Lung (tissue), 12 donors: Measurements from ENCODE around the gene BTN3A1. TPM values are rescaled to one million over a fixed set of nuclear protein-coding genes. Genes with fewer than 3 reads are reported as not detected.
"Not testable (repeated sequence)": the region's sequence is repeated elsewhere in the genome, so short reads cannot be mapped to it uniquely, and the experiment has no call there.

ENCODE experiments used
- ATAC-seq: fragments of 200-7000 bp; cut with Tn5 transposase; one replicate; pipeline ENCODE4 v1.9.1; 2020; ENCODE audit warnings: moderate number of reproducible peaks; ENCODE audit not compliant: insufficient read depth, low FRiP score
- DNase-seq, 3 donors: peaks; one replicate each; pipeline ENCODE4 v3.0.0-alpha.2; 2013 to 2017
- H3K27ac ChIP-seq, 2 donors: one replicate each; pipeline ENCODE4 v1.5.1; 2013; ENCODE audit warnings: mild to moderate bottlenecking in 2 of 2, moderate library complexity in 2 of 2, control low read depth in 1 of 2, inconsistent platforms in 1 of 2, low read depth in 1 of 2, low read length in 1 of 2
- H3K27me3 ChIP-seq, 3 donors: one replicate each; pipeline ENCODE4 v1.5.1; 2013; ENCODE audit warnings: low read length in 2 of 3; ENCODE audit not compliant: control insufficient read depth in 3 of 3, insufficient read depth in 3 of 3
- H3K36me3 ChIP-seq, 4 donors: one replicate each; pipeline ENCODE4 v1.5.1; 2013; ENCODE audit warnings: low read length in 4 of 4, mild to moderate bottlenecking in 1 of 4, moderate library complexity in 1 of 4; ENCODE audit not compliant: control insufficient read depth in 4 of 4, insufficient read depth in 4 of 4
- H3K4me1 ChIP-seq, 5 donors: one replicate each; pipeline ENCODE4 v1.5.1; 2013; ENCODE audit warnings: low read length in 5 of 5, mild to moderate bottlenecking in 2 of 5, moderate library complexity in 1 of 5; ENCODE audit not compliant: control insufficient read depth in 5 of 5, insufficient read depth in 5 of 5
- H3K4me3 ChIP-seq: one replicate; pipeline ENCODE4 v1.5.1; 2013; ENCODE audit warnings: mild to moderate bottlenecking, control low read depth, moderate library complexity
- H3K9ac ChIP-seq, 2 donors: one replicate each; pipeline ENCODE4 v1.5.1; 2013; ENCODE audit warnings: low read length in 2 of 2, control low read depth in 1 of 2; ENCODE audit not compliant: insufficient read depth in 1 of 2
- H3K9me3 ChIP-seq, 4 donors: one replicate each; pipeline ENCODE4 v1.5.1; 2013; ENCODE audit warnings: low read length in 3 of 4, mild to moderate bottlenecking in 1 of 4, moderate library complexity in 1 of 4; ENCODE audit not compliant: control insufficient read depth in 4 of 4, insufficient read depth in 3 of 4
- CTCF ChIP-seq: IDR thresholded peaks from 2 replicates; pipeline ENCODE4 v1.5.1; 2012; ENCODE audit warnings: mild to moderate bottlenecking; ENCODE audit errors: control extremely low read depth, extremely low read depth
- WGBS, 2 donors: extraction: QIAGEN DNeasy Blood & Tissue Kit; methylation state at CpG; one replicate each; pipeline ENCODE4 v1.1.7; 2013; 5-methylcytosine and 5-hydroxymethylcytosine counted together
- polyA plus RNA-seq, 2 donors: library from polyadenylated mRNA; stranded (reverse); fragments of 200-250 nt; gene quantifications; one replicate each; pipeline ENCODE4 v1.2.1, GENCODE V29; 2013
- total RNA-seq, 2 donors: library from RNA; depleted of rRNA in 1 of 2; stranded (reverse); fragments of >200 nt in 1 of 2; gene quantifications; one replicate each; pipeline ENCODE4 v1.2.1, GENCODE V29; 2014 to 2021
- donor health status: control.
- donor health status: control.
- donor health status: Bipolar disorder and iron deficiency.
- donor health status: healthy.
- donor health status: DM: yes; HTN: yes; CAD: no.

BTN3A1 gene
- total and polyA plus RNA-seq, 4 donors: 14.4 to 60.1 (median 22.5) TPM

GRCh38 chr6:26416288-26416687, 14.2 kb downstream of the BTN3A1 start:
- no peak for ATAC-seq

GRCh38 chr6:26418077-26418476, 16.0 kb downstream of the BTN3A1 start:
- not testable (repeated sequence) for H3K36me3 ChIP-seq, H3K9me3 ChIP-seq, H3K27ac ChIP-seq, H3K9ac ChIP-seq, H3K27me3 ChIP-seq, ATAC-seq, H3K4me3 ChIP-seq, DNase-seq
- peaks cover 0 to 24% (median 3%) of the 10 kb centered on the region in 5 donors for H3K4me1 ChIP-seq
- WGBS, 2 donors: 95 to 97% methylated on average over 2 of the region's 2 CpGs

More at GRCh38 chr6:26416288-26416687, 14.2 kb downstream of the BTN3A1 start:
- no peak for TF ChIP-seq CTCF
- 72 to 100% methylated on average over 1 of the region's 1 CpG for WGBS, 2 donors
- no peaks in the 10 kb centered on the region for H3K9me3 ChIP-seq
- H3K27ac ChIP-seq: no peak overlapping the region
- H3K9ac ChIP-seq: no peak overlapping the region
- DNase-seq: no peak
- no peaks in the 10 kb centered on the region for H3K27me3 ChIP-seq
- no peak overlapping the region for H3K4me3 ChIP-seq
- H3K36me3 ChIP-seq: peaks cover 2 to 14% (median 10%) of the 10 kb centered on the region in 4 donors
- H3K4me1 ChIP-seq: peaks cover 0 to 14% (median 0%) of the 10 kb centered on the region in 5 donors

GRCh38 chr6:26418795-26419194, 16.7 kb downstream of the BTN3A1 start:
- H3K27me3 ChIP-seq, H3K4me3 ChIP-seq, H3K36me3 ChIP-seq, H3K9me3 ChIP-seq, H3K27ac ChIP-seq, DNase-seq, H3K9ac ChIP-seq, ATAC-seq: not testable (repeated sequence)
- whole genome bisulfite sequencing, 2 donors: 97 to 99% methylated on average over 3 of the region's 3 CpGs
- H3K4me1 ChIP-seq: peaks cover 0 to 31% (median 3%) of the 10 kb centered on the region in 5 donors

GRCh38 chr6:26420688-26421171, 18.7 kb downstream of the BTN3A1 start:
- no peak for ATAC-seq
- peak; percentile 8 for TF ChIP-seq CTCF
- Histone ChIP-seq H3K27ac (peak overlapping the region; percentile 64 to 67), H3K9ac (peak overlapping the region; percentile 79 to 91), H3K27me3 (no peaks in the 10 kb centered on the region), H3K4me1 (peaks cover 0 to 38% (median 3%) of the 10 kb centered on the region in 5 donors), H3K4me3 (no peak overlapping the region), H3K9me3 (no peaks in the 10 kb centered on the region), H3K36me3 (peaks cover 0 to 8% (median 0%) of the 10 kb centered on the region in 4 donors)
- peak; percentile 73 to 80 (median 77) for DNase-seq
- 36 to 50% methylated on average over 4 of the region's 4 CpGs for WGBS, 2 donors
